Measurements from ENCODE around the gene SPATA12.

GRCh38 chr3:57088503-57088902 is 28.0 kb downstream of the SPATA12 start:
- no peak for TF ChIP-seq CTCF (IDR thresholded peaks at IDR 0.05)
- no peak for TF ChIP-seq POLR2A (IDR thresholded peaks at IDR 0.05)
